ENCODE measurements around the gene B4GALT5. TPM values are rescaled to one million over a fixed set of nuclear protein-coding genes. Genes with fewer than 3 reads are reported as not detected.
"Not testable (repeated sequence)": the region's sequence is repeated elsewhere in the genome, so short reads cannot be mapped to it uniquely, and the experiment has no call there.

B4GALT5 gene
- total RNA-seq, 2 experiments from 2014 or later: 9.8 to 18.8 TPM

GRCh38 chr20:49710971-49711666 lies 2.6 kb downstream of the B4GALT5 start:
- no peak for TF ChIP-seq EZH2phosphoT487 (IDR thresholded peaks at IDR 0.05; ENCODE audit: borderline replicate concordance, low read depth, low read length)
- TF ChIP-seq, protein P1, sequence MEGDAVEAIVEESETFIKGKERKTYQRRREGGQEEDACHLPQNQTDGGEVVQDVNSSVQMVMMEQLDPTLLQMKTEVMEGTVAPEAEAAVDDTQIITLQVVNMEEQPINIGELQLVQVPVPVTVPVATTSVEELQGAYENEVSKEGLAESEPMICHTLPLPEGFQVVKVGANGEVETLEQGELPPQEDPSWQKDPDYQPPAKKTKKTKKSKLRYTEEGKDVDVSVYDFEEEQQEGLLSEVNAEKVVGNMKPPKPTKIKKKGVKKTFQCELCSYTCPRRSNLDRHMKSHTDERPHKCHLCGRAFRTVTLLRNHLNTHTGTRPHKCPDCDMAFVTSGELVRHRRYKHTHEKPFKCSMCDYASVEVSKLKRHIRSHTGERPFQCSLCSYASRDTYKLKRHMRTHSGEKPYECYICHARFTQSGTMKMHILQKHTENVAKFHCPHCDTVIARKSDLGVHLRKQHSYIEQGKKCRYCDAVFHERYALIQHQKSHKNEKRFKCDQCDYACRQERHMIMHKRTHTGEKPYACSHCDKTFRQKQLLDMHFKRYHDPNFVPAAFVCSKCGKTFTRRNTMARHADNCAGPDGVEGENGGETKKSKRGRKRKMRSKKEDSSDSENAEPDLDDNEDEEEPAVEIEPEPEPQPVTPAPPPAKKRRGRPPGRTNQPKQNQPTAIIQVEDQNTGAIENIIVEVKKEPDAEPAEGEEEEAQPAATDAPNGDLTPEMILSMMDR (conservative IDR thresholded peaks at IDR 0.05; ENCODE audit: low read length): no peak
- no peaks in the 10 kb centered on the region for H3K9me3 ChIP-seq (ENCODE audit: low read length)
- no TSS peak for BruUV-seq (replicated peaks)
- H3K4me3 ChIP-seq (ENCODE audit: low read depth, low read length, poor library complexity, severe bottlenecking): peak overlapping the region; percentile 99
- H3K27ac ChIP-seq (ENCODE audit: low read depth, low read length, poor library complexity, severe bottlenecking): no peak overlapping the region
- intact Hi-C loops (cut with micrococcal nuclease; ENCODE audit: unreplicated experiment): loop anchor here (5.0 kb wide), 2 partner anchors 79 to 111 kb away; no protein-coding TSS in a partner anchor
- H3K4me1 ChIP-seq (ENCODE audit: insufficient read depth, low read length, poor library complexity, severe bottlenecking): peaks cover 62% of the 10 kb centered on the region
- H3K36me3 ChIP-seq (ENCODE audit: insufficient read depth, low read length): peaks cover 8% of the 10 kb centered on the region; the same call in 1 of the 2 replicates
- H3K9me2 ChIP-seq (ENCODE audit: insufficient read depth, low read length): no peaks in the 10 kb centered on the region
- 0 out of 2 replicates have a peak, but pooled peaks cover 10% of the 10 kb centered on the region for H4K20me1 ChIP-seq (ENCODE audit: insufficient read depth, low read length)
- H2AFZ ChIP-seq (ENCODE audit: low read length): no peak overlapping the region
- ChIA-PET POLR2A (interaction anchor here (0.6 to 1.4 kb wide), 7 partner anchors 8 to 89 kb away, joined by 3 to 8 read pairs (median 4); no protein-coding TSS in a partner anchor), CTCF (ENCODE audit: unreplicated experiment) (no interaction called here)
- peak overlapping the region; percentile 86 for H3K4me2 ChIP-seq (ENCODE audit: low read length)
- DNase-seq (ENCODE audit: low spot score): no peak
- H3K79me2 ChIP-seq (ENCODE audit: insufficient read depth, low read depth, low read length): peaks cover 68% of the 10 kb centered on the region

GRCh38 chr20:49707118-49707517 lies 6.6 kb downstream of the B4GALT5 start:
- no peak for TF ChIP-seq EZH2phosphoT487 (IDR thresholded peaks at IDR 0.05; ENCODE audit: borderline replicate concordance, low read depth, low read length)
- TF ChIP-seq, protein P1 (conservative IDR thresholded peaks at IDR 0.05; ENCODE audit: low read length): no peak
- CTCF ChIA-PET (ENCODE audit: unreplicated experiment): no interaction called here
- Histone ChIP-seq H3K4me3 (ENCODE audit: low read depth, low read length, poor library complexity, severe bottlenecking) (no peak overlapping the region), H3K9me2 (ENCODE audit: insufficient read depth, low read length) (no peaks in the 10 kb centered on the region), H3K9me3 (ENCODE audit: low read length) (no peaks in the 10 kb centered on the region), H3K79me2 (ENCODE audit: insufficient read depth, low read depth, low read length) (peaks cover 94% of the 10 kb centered on the region), H2AFZ (ENCODE audit: low read length) (no peak overlapping the region), H4K20me1 (ENCODE audit: insufficient read depth, low read length) (peaks cover 13% of the 10 kb centered on the region; the same call in 1 of the 2 replicates), H3K4me1 (ENCODE audit: insufficient read depth, low read length, poor library complexity, severe bottlenecking) (peaks cover 89% of the 10 kb centered on the region), H3K36me3 (ENCODE audit: insufficient read depth, low read length) (peaks cover 8% of the 10 kb centered on the region; the same call in 1 of the 2 replicates), H3K4me2 (ENCODE audit: low read length) (peak overlapping the region; percentile 28), H3K27ac (ENCODE audit: low read depth, low read length, poor library complexity, severe bottlenecking) (no peak overlapping the region)
- DNase-seq (ENCODE audit: low spot score): no peak
- BruUV-seq (replicated peaks): no TSS peak
- intact Hi-C loops (cut with micrococcal nuclease; ENCODE audit: unreplicated experiment): no loop called here
- POLR2A ChIA-PET: interaction anchor here (1.4 kb wide), 1 partner anchor 39 kb away, joined by 3 read pairs; no protein-coding TSS in a partner anchor

DNA sequence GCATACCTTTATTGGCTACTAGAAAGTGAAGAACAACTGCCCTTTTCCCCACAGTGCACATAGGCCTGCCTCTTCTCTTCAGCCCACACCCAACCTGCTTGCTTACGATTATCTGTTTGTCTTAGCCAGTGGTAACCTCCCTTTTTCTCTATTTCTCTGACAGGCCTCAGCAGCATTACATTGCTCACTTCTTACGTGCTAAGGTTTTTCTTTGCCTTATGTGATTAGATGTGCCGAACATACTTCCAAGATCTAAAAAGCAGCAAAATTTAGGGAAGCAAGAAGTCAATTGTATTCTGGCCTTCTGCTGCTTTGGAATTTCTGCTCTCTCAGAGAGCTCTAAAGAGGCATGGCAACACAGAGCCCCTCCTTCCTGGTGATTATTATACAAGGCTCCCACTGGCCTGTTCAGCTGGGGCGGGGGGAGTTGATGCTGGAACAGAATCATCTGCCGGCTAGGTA lies 7.0 kb downstream of the B4GALT5 start:
- no peak for DNase-seq (ENCODE audit: low spot score)
- CTCF ChIA-PET (ENCODE audit: unreplicated experiment): no interaction called here
- H3K4me2 ChIP-seq (ENCODE audit: low read length): peak overlapping the region; percentile 28
- TF ChIP-seq, protein P1 (conservative IDR thresholded peaks at IDR 0.05; ENCODE audit: low read length): no peak
- TF ChIP-seq EZH2phosphoT487 (IDR thresholded peaks at IDR 0.05; ENCODE audit: borderline replicate concordance, low read depth, low read length): no peak
- H3K36me3 ChIP-seq (ENCODE audit: insufficient read depth, low read length): peaks cover 12% of the 10 kb centered on the region
- no peak overlapping the region for H2AFZ ChIP-seq (ENCODE audit: low read length)
- H3K9me3 ChIP-seq (ENCODE audit: low read length): no peaks in the 10 kb centered on the region
- BruUV-seq (replicated peaks): no TSS peak
- no peaks in the 10 kb centered on the region for H3K9me2 ChIP-seq (ENCODE audit: insufficient read depth, low read length)
- peaks cover 94% of the 10 kb centered on the region for H3K79me2 ChIP-seq (ENCODE audit: insufficient read depth, low read depth, low read length)
- intact Hi-C loops (cut with micrococcal nuclease; ENCODE audit: unreplicated experiment): no loop called here
- POLR2A ChIA-PET: interaction anchor here (0.6 to 1.4 kb wide), 4 partner anchors 11 to 360 kb away, joined by 3 to 5 read pairs (median 4); no protein-coding TSS in a partner anchor
- peaks cover 10% of the 10 kb centered on the region; the same call in 1 of the 2 replicates for H4K20me1 ChIP-seq (ENCODE audit: insufficient read depth, low read length)
- H3K4me1 ChIP-seq (ENCODE audit: insufficient read depth, low read length, poor library complexity, severe bottlenecking): peaks cover 89% of the 10 kb centered on the region
- H3K4me3 ChIP-seq (ENCODE audit: low read depth, low read length, poor library complexity, severe bottlenecking): no peak overlapping the region
- H3K27ac ChIP-seq (ENCODE audit: low read depth, low read length, poor library complexity, severe bottlenecking): peak overlapping the region; percentile 17

GRCh38 chr20:49705893-49706292 lies 7.8 kb downstream of the B4GALT5 start:
- H3K4me3 ChIP-seq (ENCODE audit: low read depth, low read length, poor library complexity, severe bottlenecking); intact Hi-C loops (cut with micrococcal nuclease; ENCODE audit: unreplicated experiment); H2AFZ ChIP-seq (ENCODE audit: low read length); H4K20me1 ChIP-seq (ENCODE audit: insufficient read depth, low read length); H3K36me3 ChIP-seq (ENCODE audit: insufficient read depth, low read length); CTCF ChIA-PET (ENCODE audit: unreplicated experiment); H3K9me2 ChIP-seq (ENCODE audit: insufficient read depth, low read length); DNase-seq (ENCODE audit: low spot score); H3K9me3 ChIP-seq (ENCODE audit: low read length); BruUV-seq (replicated peaks): not testable (repeated sequence)
- Histone ChIP-seq H3K4me2 (ENCODE audit: low read length) (peak overlapping the region; percentile 78), H3K27ac (ENCODE audit: low read depth, low read length, poor library complexity, severe bottlenecking) (peak overlapping the region; percentile 62), H3K4me1 (ENCODE audit: insufficient read depth, low read length, poor library complexity, severe bottlenecking) (peaks cover 89% of the 10 kb centered on the region), H3K79me2 (ENCODE audit: insufficient read depth, low read depth, low read length) (peaks cover 94% of the 10 kb centered on the region)
- POLR2A ChIA-PET: interaction anchor here (0.6 to 1.4 kb wide), 4 partner anchors 12 to 359 kb away, joined by 3 to 5 read pairs (median 4); no protein-coding TSS in a partner anchor
